Stimulated activated CD4-positive, alpha-beta T cell treated with anti-CD3 and anti-CD28 coated beads, Interleukin-2, amount 100 ng/mL, for 4 hours (primary cell): Measurements from ENCODE around the gene KLHL10.

Experiments
- DNase-seq: peaks from one replicate; pipeline ENCODE4 v3.0.0-alpha.2; 2020; ENCODE audit warnings: low read depth

KLHL10 gene

GRCh38 chr17:41837761-41838538 is at the start of gene KLHL10:
Gene KLHL10 (plus strand): TSS chr17:41837825. CDS start chr17:41837933, 108 bp downstream.
- no peak for DNase-seq

GRCh38 chr17:41792845-41793783 is 44.5 kb upstream of the KLHL10 start:
- no peak for DNase-seq

- DNase-seq = no peak
Measured at GRCh38 chr17:41793784-41794539, 43.7 kb upstream of the KLHL10 start.

GRCh38 chr17:41794540-41794975 is 43.1 kb upstream of the KLHL10 start:
- no peak for DNase-seq

DNA sequence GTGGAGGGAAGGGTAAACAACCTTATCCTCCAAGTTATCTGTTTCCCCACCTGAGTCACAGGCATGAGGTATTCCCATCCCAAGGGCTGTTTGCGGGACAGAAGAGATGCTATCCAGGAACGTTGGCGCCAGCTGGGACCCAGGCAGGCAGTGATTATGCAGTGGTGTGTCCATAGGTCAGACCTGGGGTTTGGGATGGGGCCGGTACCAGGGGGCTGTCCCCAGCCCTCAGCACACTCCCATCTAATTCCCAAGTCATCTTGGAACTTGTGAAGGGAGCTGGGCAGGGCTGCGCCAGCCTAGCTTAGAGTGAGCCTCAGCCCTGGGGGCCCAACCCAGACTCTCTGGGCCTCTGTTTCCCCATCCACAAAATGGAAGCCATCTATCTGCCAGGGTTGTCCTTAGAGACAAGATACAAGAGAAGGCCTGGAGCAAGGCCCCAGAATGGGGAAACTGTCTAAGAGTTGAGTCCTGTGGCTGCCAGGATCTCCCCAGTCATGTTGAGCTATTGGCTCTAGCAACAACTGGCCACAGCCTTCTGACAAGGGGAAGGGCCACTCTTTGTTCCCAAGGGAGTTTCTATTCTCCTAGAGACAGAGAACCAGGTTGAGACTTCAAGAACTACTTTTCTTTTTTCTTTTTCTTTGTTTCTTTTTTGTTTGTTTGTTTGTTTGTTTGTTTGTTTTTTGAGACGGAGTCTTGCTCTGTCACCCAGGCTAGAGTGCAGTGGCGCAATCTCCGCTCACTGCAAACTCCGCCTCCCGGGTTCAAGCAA is 41.3 kb upstream of the KLHL10 start:
- no peak for DNase-seq

DNA sequence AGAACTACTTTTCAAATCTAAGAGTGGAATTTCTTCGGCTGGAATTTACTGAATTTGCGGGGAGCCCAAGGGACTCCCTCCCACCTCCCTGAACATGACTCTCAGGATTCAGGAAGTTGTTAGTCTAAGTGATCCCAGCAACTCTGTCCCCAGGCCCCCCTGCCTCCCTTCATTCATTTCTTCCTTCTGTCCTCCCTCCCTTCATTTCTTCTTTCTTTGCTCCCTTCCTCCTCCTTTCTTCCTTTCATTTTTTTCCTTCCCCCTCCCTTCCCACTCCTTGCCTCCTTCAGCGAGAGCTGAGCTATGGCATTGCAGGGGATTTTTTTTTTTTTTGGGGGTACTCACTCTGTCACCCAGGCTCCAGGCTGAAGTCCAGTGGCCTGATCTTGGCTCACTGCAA is 40.2 kb upstream of the KLHL10 start:
- DNase-seq = no peak

DNA sequence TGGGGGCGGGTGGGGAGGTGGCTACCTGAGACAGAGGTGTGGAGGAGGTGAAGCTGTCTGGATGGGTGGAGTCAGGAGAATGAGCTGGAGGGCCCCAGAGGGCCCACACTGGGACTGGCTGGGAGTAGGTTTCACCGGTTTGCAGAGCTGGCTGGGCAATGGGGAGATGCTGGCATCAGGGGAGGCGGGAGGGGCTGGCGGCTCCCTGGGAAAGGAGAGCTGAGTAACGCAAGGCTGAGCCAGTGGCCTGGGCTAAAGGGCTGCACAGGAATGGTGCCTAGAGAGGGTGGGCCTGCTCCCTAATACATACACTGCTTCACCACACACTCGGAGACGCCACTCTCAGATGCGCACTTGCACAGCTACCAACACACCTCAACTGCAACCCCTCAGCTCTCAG is 38.3 kb upstream of the KLHL10 start:
- DNase-seq = no peak

DNA sequence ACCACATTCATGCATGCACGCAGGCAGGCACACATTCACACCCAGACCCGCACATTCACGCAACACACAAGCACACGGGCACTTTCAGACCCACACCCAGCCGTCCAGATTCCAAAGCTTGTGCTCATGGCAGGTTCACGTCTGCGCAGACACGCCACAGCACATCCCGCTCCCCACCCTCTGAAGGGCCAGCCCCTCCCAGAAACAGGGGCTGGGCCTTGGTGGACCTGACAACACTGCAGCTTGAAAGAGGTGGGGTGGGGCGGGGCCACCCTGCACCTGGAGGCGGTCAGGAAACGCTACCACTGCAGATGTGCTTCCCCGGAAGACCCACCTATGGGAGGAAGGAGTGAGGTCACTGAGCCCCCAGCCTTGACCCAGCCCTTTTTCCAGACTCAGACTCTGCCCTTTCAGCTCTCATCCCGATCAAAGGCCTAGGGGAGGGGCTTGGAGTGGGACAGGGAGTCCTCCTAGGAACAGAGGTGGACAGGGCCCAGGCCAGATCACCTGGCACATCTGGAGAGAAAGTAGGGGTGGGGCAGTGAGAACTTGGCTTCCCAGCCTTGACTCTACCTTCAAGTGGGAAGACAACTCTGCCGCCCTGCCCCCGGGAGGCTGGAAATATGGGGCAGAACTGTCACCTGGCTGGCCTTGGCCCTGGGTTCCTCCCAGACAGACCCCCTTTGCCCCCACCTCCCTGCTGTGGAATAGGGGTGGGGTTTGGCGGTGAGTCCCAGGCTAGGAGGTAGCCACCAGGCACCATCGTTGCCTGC is 36.8 kb upstream of the KLHL10 start:
- no peak for DNase-seq

- DNase-seq = peak; percentile 57
Measured at GRCh38 chr17:41801374-41802271, 36.0 kb upstream of the KLHL10 start.

DNA sequence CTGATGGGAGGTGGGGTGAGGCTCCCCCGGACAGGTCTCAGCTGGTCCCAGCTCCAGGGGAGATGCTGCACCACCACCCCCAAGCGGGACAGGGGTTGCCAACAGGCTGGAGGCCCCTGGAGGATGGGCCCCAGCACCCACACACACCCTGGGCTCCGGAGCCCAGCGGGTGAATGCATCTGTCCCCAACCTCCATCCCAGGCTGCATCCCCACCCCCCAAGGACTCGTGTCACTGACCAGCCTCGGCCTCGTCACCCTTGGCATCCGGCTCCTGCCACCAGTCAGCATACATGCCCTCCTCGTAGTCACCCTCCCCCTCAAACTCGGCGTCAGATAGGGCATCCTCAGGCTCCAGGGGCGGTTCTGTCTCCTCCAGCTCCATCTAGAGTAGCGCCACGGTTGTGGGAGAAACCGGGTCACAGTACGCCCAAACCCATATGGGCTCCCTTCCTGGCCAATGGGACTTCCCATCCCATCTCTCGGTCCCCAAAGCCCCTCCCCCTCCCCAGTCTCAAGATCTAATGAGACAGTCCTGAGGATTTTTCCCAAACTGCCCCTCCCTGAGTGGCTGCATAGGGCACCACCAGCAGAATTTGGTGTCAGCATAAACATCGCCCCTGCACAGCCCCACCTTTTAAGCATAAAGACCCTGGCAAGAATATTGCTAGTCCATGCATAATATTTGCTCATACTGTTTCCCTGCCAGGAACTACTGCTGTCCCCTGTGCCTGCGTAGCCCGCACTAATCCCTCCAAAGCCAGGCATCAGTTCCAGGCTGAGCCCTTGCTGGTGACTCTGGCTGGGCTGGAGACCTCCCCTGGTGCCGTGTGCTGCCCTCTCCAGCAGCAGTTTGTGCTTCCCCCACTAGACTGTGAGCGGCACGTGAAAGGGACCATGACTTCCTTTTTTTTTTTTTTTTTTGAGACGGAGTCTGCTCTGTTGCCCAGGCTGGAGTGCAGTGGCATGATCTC is 34.3 kb upstream of the KLHL10 start:
- DNase-seq = no peak

DNA sequence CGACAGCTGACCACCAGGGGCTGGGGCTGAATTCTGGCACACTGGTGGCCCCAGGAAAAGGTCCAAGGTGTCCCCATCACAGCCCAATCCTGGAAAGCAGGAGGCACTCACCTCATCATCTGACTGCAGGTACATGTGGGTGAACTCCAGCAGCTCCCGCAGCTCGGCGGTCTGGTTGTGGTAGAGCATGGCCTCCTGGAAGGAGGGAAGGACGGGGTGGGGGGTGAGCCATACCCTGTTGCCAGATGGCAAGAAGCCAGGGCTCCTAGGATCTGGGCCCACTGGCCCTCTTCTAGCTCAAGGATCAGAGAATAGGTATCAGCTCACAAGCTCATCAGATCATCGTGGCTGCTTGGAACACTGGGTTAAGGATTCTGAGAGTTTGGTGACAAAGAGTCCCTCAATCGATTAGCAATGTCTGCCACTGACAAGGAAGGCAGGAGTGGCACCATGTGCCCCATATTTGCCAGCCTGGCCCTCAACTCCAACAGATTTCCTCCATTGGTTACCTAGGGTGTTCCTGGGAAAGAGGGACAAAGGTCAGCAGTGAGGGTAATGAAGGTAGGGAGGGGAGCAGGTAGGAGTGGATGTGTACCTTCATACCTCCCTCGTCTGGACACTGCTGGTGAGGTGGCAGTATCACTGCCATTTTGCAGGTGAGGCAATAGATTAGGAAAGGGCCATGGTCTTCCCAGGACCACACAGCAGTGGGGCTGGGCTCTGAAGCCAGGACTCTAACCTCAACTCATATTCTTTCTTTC is 30.8 kb upstream of the KLHL10 start:
- no peak for DNase-seq

GRCh38 chr17:41810659-41811548 is 26.7 kb upstream of the KLHL10 start:
- peak; percentile 7 for DNase-seq

GRCh38 chr17:41811549-41812380 is 25.9 kb upstream of the KLHL10 start, which contains the start of gene P3H4:
Gene P3H4 (minus strand): TSS chr17:41811949. CDS start chr17:41811915, 34 bp downstream.
- peak; percentile 50 for DNase-seq

DNA sequence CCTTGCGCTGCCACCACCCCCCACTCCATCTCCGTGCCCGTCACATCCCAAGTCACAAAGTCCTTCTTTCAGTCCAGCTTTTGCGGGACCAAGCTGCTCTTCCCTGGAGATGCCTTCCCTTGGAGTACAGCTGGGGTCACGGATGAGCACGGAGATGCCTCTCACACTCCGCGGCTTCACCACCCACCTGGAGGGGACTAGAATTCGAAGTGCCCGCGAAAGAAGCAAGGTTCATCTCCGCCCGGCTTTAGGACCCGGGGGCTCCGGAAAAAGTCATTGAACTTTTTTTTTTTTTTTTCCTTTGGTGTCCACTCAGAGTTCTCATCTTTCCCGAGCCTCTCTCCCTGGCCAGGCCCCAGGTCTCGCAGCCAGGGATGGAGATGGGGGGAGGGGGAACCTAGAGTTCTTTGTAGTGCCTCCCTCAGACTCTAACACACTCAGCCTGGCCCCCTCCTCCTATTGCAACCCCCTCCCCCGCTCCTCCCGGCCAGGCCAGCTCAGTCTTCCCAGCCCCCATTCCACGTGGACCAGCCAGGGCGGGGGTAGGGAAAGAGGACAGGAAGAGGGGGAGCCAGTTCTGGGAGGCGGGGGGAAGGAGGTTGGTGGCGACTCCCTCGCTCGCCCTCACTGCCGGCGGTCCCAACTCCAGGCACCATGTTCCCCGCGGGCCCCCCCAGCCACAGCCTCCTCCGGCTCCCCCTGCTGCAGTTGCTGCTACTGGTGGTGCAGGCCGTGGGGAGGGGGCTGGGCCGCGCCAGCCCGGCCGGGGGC is 25.1 kb upstream of the KLHL10 start, which contains the start of gene FKBP10:
Gene FKBP10 (plus strand): TSS at position 624 of the 771 bp plus-strand sequence. CDS start 31 bp downstream, at position 655.
- DNase-seq = no peak
